Measurements from ENCODE around the gene UPF2.

DNA sequence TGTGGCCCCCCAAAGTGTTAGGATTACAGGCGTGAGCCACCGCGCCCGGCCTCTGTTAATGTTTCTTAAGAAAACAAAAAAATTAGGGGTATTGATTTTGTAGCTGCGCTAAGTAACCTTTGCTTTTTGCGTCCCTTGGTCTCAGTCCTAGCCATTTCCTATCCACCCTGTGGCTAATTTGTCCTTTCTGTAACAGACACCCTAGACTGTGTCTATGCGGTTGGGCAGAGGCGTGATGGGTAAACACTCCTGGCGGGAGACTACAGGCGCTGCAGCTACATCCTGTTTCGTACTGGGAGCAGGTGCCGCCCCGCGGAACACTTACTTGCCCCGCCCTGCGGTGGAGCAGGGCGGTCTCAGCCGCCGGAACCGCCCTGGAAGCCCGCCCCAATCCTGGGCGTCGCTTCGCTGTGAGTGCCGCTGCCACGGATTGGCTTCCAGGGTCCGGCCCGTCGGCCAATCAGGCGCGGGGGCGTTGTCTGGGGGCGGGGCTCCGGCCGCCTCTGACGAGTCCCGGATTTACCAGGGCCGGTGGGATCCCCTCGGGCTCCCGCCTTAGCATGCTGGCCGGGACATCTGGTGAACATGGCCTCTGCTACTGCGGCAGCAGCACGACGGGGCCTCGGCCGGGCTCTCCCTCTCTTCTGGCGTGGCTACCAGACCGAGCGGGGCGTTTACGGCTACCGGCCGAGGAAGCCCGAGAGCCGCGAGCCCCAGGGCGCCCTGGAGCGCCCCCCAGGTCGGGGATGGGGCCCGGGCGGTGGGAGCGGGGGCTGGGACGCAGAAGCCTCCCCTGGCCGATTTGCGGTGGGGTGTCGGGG, 26.1 kb upstream of the UPF2 start, which contains the start of gene DHTKD1:
- TF ChIP-seq CTCF (IDR thresholded peaks at IDR 0.05), result peak; percentile 32 to 60 (median 40)
- TF ChIP-seq POLR2A (IDR thresholded peaks at IDR 0.05), result peak; percentile 89
